Esophagus squamous epithelium (tissue), 4 donors: ENCODE data around the gene STOX1.

Experiments used
- CTCF ChIP-seq, 6 experiments: fragments of 450-650 bp in 4 of 6; fragments of 200-600 bp in 2 of 6; sonication (generic) in 2 of 6; IDR thresholded peaks; one replicate each; pipeline ENCODE4 v1.5.1; 2016 to 2019; ENCODE audit warnings: antibody characterized with exemption in 6 of 6, mild to moderate bottlenecking in 4 of 6, moderate library complexity in 4 of 6
- POLR2A ChIP-seq, 4 donors: fragments of 450-650 bp; IDR thresholded peaks; one replicate each; pipeline ENCODE4 v1.6.1; 2017; ENCODE audit warnings: antibody characterized with exemption in 4 of 4, mild to moderate bottlenecking in 4 of 4, moderate library complexity in 3 of 4

DNA sequence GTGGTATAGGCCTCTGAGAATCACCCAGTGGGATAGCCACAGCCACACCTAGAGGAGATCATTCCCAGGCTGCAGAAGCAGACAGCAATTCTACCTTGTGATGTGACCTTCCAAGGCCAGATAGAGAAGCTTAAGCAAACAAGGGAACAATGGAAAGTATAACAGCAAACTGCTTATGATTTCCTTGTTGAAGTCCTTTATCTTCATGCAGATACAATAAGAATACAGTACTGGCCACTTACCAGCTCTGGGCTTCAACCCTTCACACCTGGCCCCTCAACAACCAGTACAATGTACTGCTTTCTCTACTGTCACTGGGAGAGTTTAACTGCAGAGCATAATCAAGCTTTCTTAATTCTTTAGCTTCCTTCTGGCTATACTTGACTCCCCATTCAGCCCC lies 51.2 kb downstream of the STOX1 start:
- TF ChIP-seq CTCF (IDR thresholded peaks at IDR 0.05) (no peak), POLR2A (IDR thresholded peaks at IDR 0.05) (no peak)
